SJCRH30 (cell line): Measurements from ENCODE around the gene EEF1AKMT2. TPM values are rescaled to one million over a fixed set of nuclear protein-coding genes. Genes with fewer than 3 reads are reported as not detected.
"Not testable (repeated sequence)": the region's sequence is repeated elsewhere in the genome, so short reads cannot be mapped to it uniquely, and the experiment has no call there.

Experiments
- DNase-seq, 2 experiments: peaks; one replicate each; pipeline ENCODE4 v3.0.0-alpha.2; 2015 to 2020
- H3K27ac ChIP-seq: fragments of 250-450 bp; sonication (Bioruptor Pico); 2 replicates; pipeline ENCODE4 v1.5.1; 2020; ENCODE audit warnings: mild to moderate bottlenecking, moderate library complexity
- H3K27me3 ChIP-seq: fragments of 250-450 bp; sonication (Bioruptor Pico); 2 replicates; pipeline ENCODE4 v1.5.1; 2020; ENCODE audit warnings: mild to moderate bottlenecking, moderate library complexity
- H3K36me3 ChIP-seq: fragments of 250-450 bp; sonication (Bioruptor Pico); 2 replicates; pipeline ENCODE4 v1.5.1; 2020; ENCODE audit warnings: mild to moderate bottlenecking, moderate library complexity
- H3K4me1 ChIP-seq: fragments of 250-450 bp; sonication (Bioruptor Pico); 2 replicates; pipeline ENCODE4 v1.5.1; 2020; ENCODE audit warnings: mild to moderate bottlenecking, moderate library complexity
- H3K4me3 ChIP-seq: fragments of 250-450 bp; sonication (Bioruptor Pico); 2 replicates; pipeline ENCODE4 v1.5.1; 2020; ENCODE audit warnings: mild to moderate bottlenecking, moderate library complexity
- H3K9me3 ChIP-seq: fragments of 250-450 bp; sonication (Bioruptor Pico); replicated peaks from 2 replicates; pipeline ENCODE4 v1.5.1; 2020; ENCODE audit warnings: mild to moderate bottlenecking, moderate library complexity
- total RNA-seq: library from RNA; depleted of rRNA; stranded (reverse); fragments of >200 nt; shearing (Covaris generic); gene quantifications from 2 replicates; pipeline ENCODE4 v1.2.3, GENCODE V29; 2014

Gene EEF1AKMT2
- total RNA-seq, 1 experiment from 2014 or later = 31.6 TPM

GRCh38 chr10:124798364-124798763 is 6.7 kb upstream of the EEF1AKMT2 start:
- no peak for DNase-seq
- H3K27me3 ChIP-seq = no peaks in the 10 kb centered on the region; the same call in 1 of the 2 replicates
- no peaks in the 10 kb centered on the region for H3K36me3 ChIP-seq
- peaks cover 6% of the 10 kb centered on the region; the same call in 1 of the 2 replicates for H3K4me1 ChIP-seq
- H3K27ac ChIP-seq = no peak overlapping the region
- no peak overlapping the region for H3K4me3 ChIP-seq
- H3K9me3 ChIP-seq = no peaks in the 10 kb centered on the region

- H3K4me3 ChIP-seq = peak overlapping the region; percentile 86
- H3K9me3 ChIP-seq = no peaks in the 10 kb centered on the region
- no peak for DNase-seq
- H3K27me3 ChIP-seq = no peaks in the 10 kb centered on the region
- H3K4me1 ChIP-seq = no peaks in the 10 kb centered on the region
- peaks cover 5% of the 10 kb centered on the region for H3K36me3 ChIP-seq
- no peak overlapping the region for H3K27ac ChIP-seq
Measured at GRCh38 chr10:124792998-124793352, 1.3 kb upstream of the EEF1AKMT2 start.

- peaks cover 33% of the 10 kb centered on the region for H3K36me3 ChIP-seq
- not testable (repeated sequence) for H3K4me3 ChIP-seq, DNase-seq, H3K27ac ChIP-seq, H3K9me3 ChIP-seq, H3K4me1 ChIP-seq, H3K27me3 ChIP-seq
Measured at GRCh38 chr10:124782900-124783299, 8.8 kb downstream of the EEF1AKMT2 start.

GRCh38 chr10:124768791-124769190 is 22.9 kb downstream of the EEF1AKMT2 start:
- no peak for DNase-seq
- H3K36me3 ChIP-seq = peaks cover 32% of the 10 kb centered on the region
- no peaks in the 10 kb centered on the region for H3K27me3 ChIP-seq
- no peak overlapping the region for H3K27ac ChIP-seq
- H3K9me3 ChIP-seq = no peaks in the 10 kb centered on the region
- no peak overlapping the region for H3K4me3 ChIP-seq
- H3K4me1 ChIP-seq = no peaks in the 10 kb centered on the region

- peaks cover 38% of the 10 kb centered on the region for H3K36me3 ChIP-seq
- no peak overlapping the region for H3K27ac ChIP-seq
- H3K4me3 ChIP-seq = no peak overlapping the region
- H3K27me3 ChIP-seq = no peaks in the 10 kb centered on the region
- no peaks in the 10 kb centered on the region for H3K9me3 ChIP-seq
- no peaks in the 10 kb centered on the region for H3K4me1 ChIP-seq
- no peak for DNase-seq
Measured at GRCh38 chr10:124765256-124765655, 26.4 kb downstream of the EEF1AKMT2 start.

GRCh38 chr10:124763267-124763666 is 28.4 kb downstream of the EEF1AKMT2 start:
- Histone ChIP-seq H3K4me1 (no peaks in the 10 kb centered on the region), H3K4me3 (no peak overlapping the region), H3K36me3 (peaks cover 48% of the 10 kb centered on the region), H3K27me3 (no peaks in the 10 kb centered on the region), H3K9me3 (no peaks in the 10 kb centered on the region), H3K27ac (no peak overlapping the region)
- no peak for DNase-seq

- Histone ChIP-seq H3K9me3 (no peaks in the 10 kb centered on the region), H3K36me3 (peaks cover 55% of the 10 kb centered on the region), H3K4me1 (no peaks in the 10 kb centered on the region), H3K27me3 (no peaks in the 10 kb centered on the region), H3K27ac (no peak overlapping the region), H3K4me3 (no peak overlapping the region)
- DNase-seq = no peak
Measured at GRCh38 chr10:124762281-124762680, 29.4 kb downstream of the EEF1AKMT2 start.

GRCh38 chr10:124756156-124756903 is 35.4 kb downstream of the EEF1AKMT2 start:
- no peak overlapping the region for H3K4me3 ChIP-seq
- H3K4me1 ChIP-seq = no peaks in the 10 kb centered on the region
- no peaks in the 10 kb centered on the region for H3K27me3 ChIP-seq
- peaks cover 30% of the 10 kb centered on the region for H3K36me3 ChIP-seq
- H3K9me3 ChIP-seq = no peaks in the 10 kb centered on the region
- DNase-seq = no peak
- H3K27ac ChIP-seq = no peak overlapping the region

GRCh38 chr10:124755581-124755980 is 36.1 kb downstream of the EEF1AKMT2 start:
- H3K27ac ChIP-seq = no peak overlapping the region
- DNase-seq = no peak

GRCh38 chr10:124754227-124754626 is 37.5 kb downstream of the EEF1AKMT2 start:
- Histone ChIP-seq H3K27me3 (no peaks in the 10 kb centered on the region), H3K4me1 (no peaks in the 10 kb centered on the region), H3K27ac (no peak overlapping the region), H3K4me3 (no peak overlapping the region), H3K36me3 (peaks cover 16% of the 10 kb centered on the region), H3K9me3 (no peaks in the 10 kb centered on the region)
- no peak for DNase-seq

More at GRCh38 chr10:124755581-124755980, 36.1 kb downstream of the EEF1AKMT2 start:
- Histone ChIP-seq H3K27me3 (no peaks in the 10 kb centered on the region), H3K36me3 (peaks cover 24% of the 10 kb centered on the region), H3K4me1 (no peaks in the 10 kb centered on the region), H3K9me3 (no peaks in the 10 kb centered on the region), H3K4me3 (no peak overlapping the region)

- DNase-seq = no peak
- no peaks in the 10 kb centered on the region for H3K9me3 ChIP-seq
- H3K27ac ChIP-seq = no peak overlapping the region
- H3K4me1 ChIP-seq = no peaks in the 10 kb centered on the region
- peaks cover 12% of the 10 kb centered on the region for H3K36me3 ChIP-seq
- no peaks in the 10 kb centered on the region for H3K27me3 ChIP-seq
- H3K4me3 ChIP-seq = no peak overlapping the region
Measured at GRCh38 chr10:124748953-124749645, 42.6 kb downstream of the EEF1AKMT2 start.

GRCh38 chr10:124748166-124748565 is 43.5 kb downstream of the EEF1AKMT2 start:
- Histone ChIP-seq H3K36me3 (peaks cover 12% of the 10 kb centered on the region), H3K4me1 (no peaks in the 10 kb centered on the region), H3K9me3 (no peaks in the 10 kb centered on the region), H3K27ac (no peak overlapping the region), H3K4me3 (no peak overlapping the region), H3K27me3 (no peaks in the 10 kb centered on the region)
- no peak for DNase-seq

GRCh38 chr10:124747745-124748144 is 43.9 kb downstream of the EEF1AKMT2 start:
- Histone ChIP-seq H3K27me3 (no peaks in the 10 kb centered on the region), H3K4me3 (no peak overlapping the region), H3K36me3 (peaks cover 12% of the 10 kb centered on the region), H3K9me3 (no peaks in the 10 kb centered on the region), H3K27ac (no peak overlapping the region), H3K4me1 (no peaks in the 10 kb centered on the region)
- DNase-seq = no peak

- Histone ChIP-seq H3K27ac (no peak overlapping the region), H3K4me3 (no peak overlapping the region), H3K9me3 (no peaks in the 10 kb centered on the region), H3K36me3 (peaks cover 12% of the 10 kb centered on the region), H3K4me1 (no peaks in the 10 kb centered on the region), H3K27me3 (no peaks in the 10 kb centered on the region)
- no peak for DNase-seq
Measured at GRCh38 chr10:124746992-124747391, 44.7 kb downstream of the EEF1AKMT2 start.

- not testable (repeated sequence) for DNase-seq, H3K4me1 ChIP-seq, H3K9me3 ChIP-seq, H3K27me3 ChIP-seq, H3K27ac ChIP-seq, H3K4me3 ChIP-seq
- peaks cover 12% of the 10 kb centered on the region for H3K36me3 ChIP-seq
Measured at GRCh38 chr10:124746447-124746846, 45.2 kb downstream of the EEF1AKMT2 start.
